Adipose tissue (tissue), 3 donors: ENCODE results near the gene SP1. TPM values are rescaled to one million over a fixed set of nuclear protein-coding genes. Genes with fewer than 3 reads are reported as not detected.
A peak's percentile ranks its signal among the peaks of the same experiment; 100 is the strongest.
"Not testable (repeated sequence)": the region's sequence is repeated elsewhere in the genome, so short reads cannot be mapped to it uniquely, and the experiment has no call there.

ENCODE experiments used
- H3K27ac ChIP-seq: one replicate; pipeline ENCODE4 v1.5.1; 2013; ENCODE audit warnings: low read depth, low read length
- whole genome bisulfite sequencing, 3 donors: extraction: QIAGEN DNeasy Blood & Tissue Kit; methylation state at CpG; one replicate each; pipeline ENCODE4 v1.1.7; 2013; 5-methylcytosine and 5-hydroxymethylcytosine counted together
- polyA plus RNA-seq, 3 donors: library from polyadenylated mRNA; stranded (reverse); fragments of 200-250 nt; gene quantifications; one replicate each; pipeline ENCODE4 v1.2.3, GENCODE V29; 2013
- donor health status: healthy with polysubstance abuse.
- donor health status: Bipolar disorder and iron deficiency.
- donor health status: healthy.

SP1 gene
- polyA plus RNA-seq, 3 donors: 13.5 to 24.2 (median 14.6) TPM

DNA sequence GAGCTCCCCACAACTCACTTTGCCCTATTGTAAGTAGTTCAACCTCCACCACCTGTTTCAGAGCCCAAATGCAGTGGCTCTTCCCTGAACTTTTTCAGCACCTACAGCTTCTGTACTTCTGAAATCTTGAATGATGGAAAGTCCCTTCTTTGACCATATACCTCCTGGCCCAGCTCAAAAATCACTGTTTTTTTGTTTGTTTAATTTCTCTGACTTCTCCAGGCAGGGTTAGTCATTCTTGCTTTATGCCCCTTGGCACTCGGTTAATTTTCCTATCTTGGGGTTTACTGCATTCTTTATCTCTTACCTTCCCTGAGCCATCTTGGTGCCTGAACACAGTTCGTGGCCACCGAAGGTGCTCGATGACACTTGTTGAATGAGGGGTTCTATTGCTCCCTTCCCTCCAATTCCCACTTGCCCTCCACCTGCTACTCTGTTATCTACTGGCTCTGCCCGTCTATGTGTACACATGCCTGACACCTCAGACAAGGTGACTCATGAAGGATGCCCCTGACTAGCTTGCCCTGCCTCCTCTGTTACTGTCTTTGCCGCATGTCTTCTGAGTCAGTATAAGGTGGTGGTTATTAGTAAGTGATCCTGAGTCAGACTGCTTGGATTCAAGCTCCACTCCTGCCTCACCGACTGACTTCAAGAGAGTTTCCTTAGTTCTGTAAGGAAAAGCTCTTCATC is 48.1 kb downstream of the SP1 start:
- WGBS, 3 donors: 66 to 87% (median 86%) methylated on average over 7 of the region's 7 CpGs
- H3K27ac ChIP-seq: no peak overlapping the region

DNA sequence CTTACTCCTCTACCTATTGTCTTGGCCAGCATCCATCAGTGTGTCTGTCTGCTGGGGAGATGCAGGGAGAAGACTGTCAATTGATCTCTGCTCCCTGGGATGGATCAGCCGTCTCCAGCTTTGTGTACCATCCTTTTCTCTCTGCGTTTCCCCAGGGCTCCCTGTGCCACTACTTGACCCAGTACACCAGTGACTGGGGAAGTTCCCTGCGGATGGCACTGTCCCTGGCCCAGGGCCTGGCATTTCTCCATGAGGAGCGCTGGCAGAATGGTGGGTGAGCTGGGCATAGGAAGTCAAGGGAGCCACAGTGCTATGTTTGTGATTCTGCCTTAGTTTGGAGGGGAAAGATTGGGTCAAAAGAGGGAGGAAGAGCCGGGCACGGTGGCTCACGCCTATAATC is 48.8 kb downstream of the SP1 start:
- WGBS, 3 donors: 91 to 93% (median 92%) methylated on average over 7 of the region's 7 CpGs
- H3K27ac ChIP-seq: no peak overlapping the region

DNA sequence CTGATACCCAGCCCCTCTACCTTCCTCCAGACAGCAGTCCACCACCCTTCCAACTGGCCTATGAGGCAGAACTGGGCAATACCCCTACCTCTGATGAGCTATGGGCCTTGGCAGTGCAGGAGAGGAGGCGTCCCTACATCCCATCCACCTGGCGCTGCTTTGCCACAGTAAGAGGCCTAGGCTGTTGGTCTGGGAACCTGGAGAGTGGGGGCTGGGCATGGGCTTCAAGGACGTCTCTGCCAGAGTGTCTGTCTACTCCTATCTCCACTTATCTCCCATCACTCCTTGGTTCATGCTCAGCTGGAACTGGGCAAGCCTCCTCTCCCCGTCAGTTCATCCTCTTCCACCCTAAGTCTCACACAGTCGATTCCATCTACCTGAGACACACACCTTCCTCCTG is 50.1 kb downstream of the SP1 start:
- WGBS, 3 donors: 80 to 93% (median 82%) methylated on average over 5 of the region's 5 CpGs
- no peak overlapping the region for H3K27ac ChIP-seq

DNA sequence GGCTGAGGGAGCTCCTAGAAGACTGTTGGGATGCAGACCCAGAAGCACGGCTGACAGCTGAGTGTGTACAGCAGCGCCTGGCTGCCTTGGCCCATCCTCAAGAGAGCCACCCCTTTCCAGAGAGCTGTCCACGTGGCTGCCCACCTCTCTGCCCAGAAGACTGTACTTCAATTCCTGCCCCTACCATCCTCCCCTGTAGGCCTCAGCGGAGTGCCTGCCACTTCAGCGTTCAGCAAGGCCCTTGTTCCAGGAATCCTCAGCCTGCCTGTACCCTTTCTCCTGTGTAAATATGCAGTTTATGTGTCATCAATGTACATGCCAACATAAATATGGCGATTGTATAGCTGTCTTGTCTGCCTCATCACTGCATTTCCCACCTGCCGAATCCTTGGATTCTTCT is 51.2 kb downstream of the SP1 start:
- H3K27ac ChIP-seq: no peak overlapping the region
- 79 to 87% (median 87%) methylated on average over 7 of the region's 7 CpGs for WGBS, 3 donors

DNA sequence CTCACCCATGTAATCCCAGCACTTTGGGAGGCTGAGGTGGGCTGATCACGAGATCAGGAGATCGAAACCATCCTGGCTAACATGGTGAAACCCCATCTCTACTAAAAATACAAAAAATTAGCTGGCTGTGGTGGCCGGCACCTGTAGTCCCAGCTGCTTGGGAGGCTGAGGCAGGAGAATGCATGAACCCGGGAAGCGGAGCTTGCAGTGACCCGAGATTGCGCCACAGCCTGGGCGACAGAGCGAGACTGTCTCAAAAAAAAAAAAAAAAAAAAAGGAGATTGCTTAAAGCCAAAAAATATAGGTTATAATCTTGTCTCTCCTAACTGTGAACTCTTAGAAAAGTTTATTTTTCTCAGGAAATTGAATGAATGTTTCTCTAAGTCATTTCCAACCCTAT is 55.4 kb downstream of the SP1 start:
- 74 to 94% (median 80%) methylated on average over 9 of the region's 9 CpGs for WGBS, 3 donors
- not testable (repeated sequence) for H3K27ac ChIP-seq

DNA sequence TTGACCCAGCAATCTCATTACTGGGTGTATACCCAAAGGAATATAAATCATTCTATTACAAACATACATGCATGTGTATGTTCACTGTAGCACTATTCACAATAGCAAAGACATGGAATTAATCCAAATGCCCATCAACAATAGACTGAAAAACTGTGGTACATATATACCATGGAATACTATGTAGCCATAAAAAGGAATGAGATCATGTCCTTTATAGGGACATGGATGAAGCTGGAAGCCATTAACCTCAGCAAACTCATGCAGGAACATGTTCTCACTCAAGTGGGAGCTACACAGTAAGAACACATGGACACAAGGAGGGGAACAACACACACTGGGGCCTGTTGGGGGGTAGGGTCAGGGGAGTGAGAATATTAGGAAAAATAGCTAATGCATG is 59.6 kb downstream of the SP1 start:
- H3K27ac ChIP-seq: not testable (repeated sequence)

DNA sequence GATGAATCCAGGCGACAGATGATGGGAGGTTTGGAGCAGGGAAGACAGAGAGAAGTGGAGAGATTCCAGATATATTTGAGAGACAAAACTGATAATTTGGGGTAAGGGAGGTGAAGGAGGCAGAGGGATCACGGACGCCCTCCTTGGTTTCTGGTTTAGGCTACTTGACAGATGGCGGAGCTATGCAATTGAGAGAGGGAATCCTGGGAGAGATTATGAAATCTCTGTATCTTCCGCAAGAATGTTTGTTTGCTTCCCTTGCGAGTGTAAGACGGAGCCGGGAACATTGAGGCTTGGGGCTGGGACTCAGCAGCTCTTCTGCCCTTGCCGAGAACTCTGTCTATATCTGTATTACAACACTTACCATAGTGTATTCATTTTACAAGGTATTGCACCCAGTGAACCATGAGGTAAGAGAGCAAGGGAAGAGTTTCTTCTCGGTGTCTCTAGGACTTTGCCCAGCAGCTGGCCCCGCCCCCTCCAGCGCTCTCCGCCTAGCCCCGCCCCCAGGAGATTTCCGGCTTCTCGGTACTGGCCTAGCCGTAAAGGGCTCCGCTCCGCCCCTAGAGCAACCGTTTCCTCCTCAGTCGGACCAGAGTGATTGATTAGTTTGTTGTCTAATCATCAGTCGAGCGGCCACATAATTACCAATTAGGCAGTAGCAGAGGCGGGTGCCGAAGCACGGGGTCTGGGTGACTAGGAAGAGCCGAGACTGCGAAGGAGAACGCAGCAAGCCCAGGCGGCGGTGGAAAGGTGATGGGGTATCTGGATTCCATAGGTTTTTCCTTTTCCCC is 61.3 kb downstream of the SP1 start, which contains the start of gene PRR13:
Gene PRR13 (plus strand): TSS at position 695 of the 794 bp plus-strand sequence. CDS start 981 bp downstream, outside the sequence.
- 0 to 1% (median 1%) methylated on average over 31 of the region's 31 CpGs for WGBS, 3 donors
- H3K27ac ChIP-seq: peak within 1 kb of the TSS; percentile 69

DNA sequence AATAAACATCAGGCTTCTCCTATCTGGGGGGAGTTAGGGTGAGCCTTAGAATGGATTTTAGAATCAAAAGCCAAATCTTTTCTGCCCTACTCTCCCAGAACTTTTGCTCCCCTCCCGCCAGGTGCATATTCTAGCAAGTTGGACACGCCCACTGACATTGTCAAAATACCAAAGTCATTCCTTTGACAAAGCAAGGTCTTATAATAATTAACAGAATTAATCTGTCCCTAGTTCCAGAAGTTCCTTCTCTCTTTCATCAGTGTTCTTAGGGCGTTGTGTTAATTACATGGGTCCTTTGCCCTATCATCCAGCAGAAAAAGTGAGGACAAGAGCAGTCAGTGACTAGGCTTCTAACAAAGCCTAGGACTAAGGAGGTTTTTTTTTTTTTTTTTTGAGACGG is 64.0 kb downstream of the SP1 start:
- 74 to 97% (median 88%) methylated on average over 3 to 4 of the region's 4 CpGs for WGBS, 3 donors
- no peak overlapping the region for H3K27ac ChIP-seq

DNA sequence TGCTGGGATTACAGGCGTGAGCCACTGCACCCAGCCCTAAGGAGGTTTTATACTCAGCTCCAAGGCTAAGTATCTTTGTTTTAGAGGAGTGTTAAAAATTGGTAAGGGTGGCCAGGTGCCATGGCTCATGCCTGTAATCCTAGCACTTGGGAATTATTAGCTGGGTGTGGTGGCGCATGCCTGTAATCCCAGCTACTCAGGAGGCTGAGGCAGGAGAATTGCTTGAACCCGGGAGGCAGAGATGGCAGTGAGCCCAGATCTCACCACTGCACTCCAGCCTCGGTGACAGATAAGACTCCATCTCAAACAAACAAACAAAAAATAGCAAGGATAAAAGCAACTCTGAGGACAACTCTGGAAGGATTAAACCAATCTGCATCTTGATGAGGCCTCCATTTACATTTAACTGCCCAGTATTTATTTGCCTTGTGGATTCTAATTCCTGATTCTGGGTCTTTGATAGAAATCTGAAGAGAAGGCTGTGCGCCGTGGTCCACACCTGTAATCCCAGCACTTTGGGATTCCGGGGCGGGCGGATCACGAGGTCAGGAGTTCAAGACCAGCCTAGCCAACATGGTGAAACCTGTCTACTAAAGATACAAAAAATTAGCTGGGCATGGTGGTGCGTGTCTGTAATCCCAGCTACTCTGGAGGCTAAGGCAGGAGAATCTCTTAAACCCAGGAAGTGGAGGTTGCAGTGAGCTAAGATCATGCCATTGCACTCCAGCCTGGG is 64.8 kb downstream of the SP1 start:
- 80 to 91% (median 90%) methylated on average over 11 of the region's 11 CpGs for WGBS, 3 donors
- not testable (repeated sequence) for H3K27ac ChIP-seq

DNA sequence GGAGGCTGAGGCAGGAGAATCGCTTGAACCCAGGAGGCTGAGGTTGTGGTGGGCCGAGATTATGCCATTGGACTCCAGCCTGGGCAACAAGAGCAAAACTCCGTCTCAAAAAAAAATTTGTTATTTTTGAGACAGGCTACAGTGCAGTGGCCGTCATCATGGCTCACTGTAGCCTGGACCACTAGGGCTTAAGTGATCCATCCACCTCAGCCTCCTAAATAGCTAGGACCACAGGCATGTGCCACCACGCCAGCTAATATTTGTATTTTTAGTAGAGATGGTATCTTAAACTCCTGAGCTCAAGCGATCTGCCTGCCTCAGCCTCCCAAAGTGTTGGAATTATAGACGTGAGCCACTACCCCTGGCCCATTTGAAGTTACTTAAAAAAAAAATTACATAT is 71.0 kb downstream of the SP1 start:
- 84 to 94% (median 89%) methylated on average over 7 of the region's 7 CpGs for WGBS, 3 donors
- H3K27ac ChIP-seq: no peak overlapping the region

DNA sequence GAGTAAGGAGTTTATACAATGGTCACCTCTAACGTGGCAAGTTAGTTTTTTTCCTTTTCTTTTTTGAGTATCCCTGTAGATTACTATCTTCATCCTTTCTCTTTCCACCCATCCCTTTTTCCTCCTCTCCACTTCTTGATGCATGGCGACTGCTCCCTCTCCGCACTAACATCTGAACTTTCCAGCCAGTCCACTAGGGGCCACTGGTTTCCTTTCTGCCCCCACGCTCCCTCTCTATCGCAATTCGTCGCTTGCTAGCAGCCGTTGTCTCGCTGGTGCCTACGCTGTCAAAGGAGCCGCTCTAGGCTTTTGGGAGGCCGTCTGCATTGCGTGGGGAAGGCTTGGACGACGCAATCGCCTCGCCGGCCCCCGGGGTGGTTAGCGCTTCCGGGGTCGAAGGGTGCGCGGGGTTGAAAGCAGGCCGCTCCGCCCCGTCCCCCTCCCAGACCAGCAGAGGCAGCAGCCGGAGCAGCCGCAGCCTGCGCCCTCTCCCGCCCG is 71.7 kb downstream of the SP1 start, which contains the start of gene PCBP2:
Gene PCBP2 (plus strand): TSS at position 442 of the 498 bp plus-strand sequence. CDS start 2,699 bp downstream, outside the sequence.
- WGBS, 3 donors: 0 to 1% (median 1%) methylated on average over 24 to 30 of the region's 32 CpGs
- peak within 1 kb of the TSS; percentile 81 for H3K27ac ChIP-seq

DNA sequence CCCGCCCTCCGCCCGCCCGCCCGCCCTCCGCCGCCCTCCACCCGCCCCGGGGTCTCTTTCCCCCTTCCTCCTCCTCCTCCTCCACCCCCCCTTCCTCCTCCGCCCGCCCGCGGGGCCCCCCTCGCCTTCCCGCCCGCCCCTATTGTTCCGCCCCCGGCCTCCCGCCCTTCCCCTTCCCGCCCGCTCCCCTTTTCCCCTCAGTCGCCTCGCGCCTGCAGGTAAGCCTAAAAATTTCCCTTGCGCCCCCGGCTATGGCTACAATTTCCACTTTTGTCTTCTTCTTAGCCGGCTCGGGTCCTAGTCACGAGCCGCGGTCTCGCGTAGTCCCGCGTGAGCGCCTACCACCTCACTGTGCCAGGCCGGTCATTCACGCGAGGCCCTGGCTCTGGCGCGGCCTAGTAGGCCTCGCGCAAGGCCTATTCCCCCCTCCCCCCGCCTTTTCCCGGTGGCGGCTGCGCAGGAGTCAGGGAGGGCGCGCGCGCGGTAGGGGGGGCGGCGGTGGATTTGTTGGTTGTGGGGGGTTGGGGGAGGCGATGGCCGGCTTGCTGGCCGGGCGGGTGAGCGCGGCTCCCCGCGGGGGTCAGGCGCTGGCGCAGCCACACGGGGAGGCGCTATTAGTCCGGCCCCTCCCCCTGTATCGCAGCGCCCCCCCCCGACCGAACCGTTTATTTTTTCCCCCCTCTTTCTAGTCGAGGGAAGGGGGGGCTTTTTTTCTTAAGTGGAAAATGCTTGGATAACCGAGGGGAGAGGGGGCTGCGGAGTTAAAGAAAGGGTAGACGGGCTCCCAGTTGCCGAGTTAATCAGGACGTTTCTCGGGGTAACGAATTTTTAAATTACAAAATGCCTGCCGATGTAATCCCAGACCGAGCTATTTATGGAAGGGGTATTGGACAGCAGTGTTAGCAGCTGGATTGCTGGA is 72.4 kb downstream of the SP1 start:
- 0 to 1% (median 0%) methylated on average over 51 to 64 of the region's 82 CpGs for WGBS, 3 donors
- H3K27ac ChIP-seq: peak overlapping the region; percentile 81

DNA sequence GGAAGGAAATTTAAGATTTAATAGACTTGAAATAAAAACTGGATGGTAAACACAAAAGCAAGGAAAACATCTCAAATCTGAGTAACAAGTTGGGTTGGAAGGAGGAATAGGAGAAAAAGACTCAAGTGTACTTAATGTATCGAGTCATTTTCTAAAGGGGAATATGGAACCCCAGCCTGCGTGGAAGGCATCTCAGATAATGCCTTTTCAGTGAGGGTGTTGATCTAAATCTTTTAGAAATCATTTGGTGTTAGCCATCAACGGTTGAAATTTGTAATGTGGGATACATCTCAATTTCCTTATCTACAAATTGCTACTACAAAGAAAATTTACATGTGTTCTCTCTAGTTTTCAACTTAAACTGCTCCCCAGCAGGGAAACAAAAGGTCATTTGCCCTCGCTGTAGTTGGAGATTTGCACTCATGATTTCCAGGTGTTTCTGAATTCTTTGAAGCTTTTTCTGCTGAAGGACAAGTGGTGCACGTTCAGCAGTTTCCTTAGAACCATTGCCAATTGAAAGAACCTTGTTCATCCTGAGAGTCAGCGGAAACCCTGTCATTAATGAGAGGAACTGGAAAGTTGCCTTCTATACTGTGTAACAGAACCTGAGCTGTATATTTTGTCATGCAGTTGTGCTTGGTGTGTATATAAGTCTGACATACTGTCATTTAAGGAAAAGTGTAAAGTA is 74.1 kb downstream of the SP1 start:
- 12 to 42% (median 38%) methylated on average over 6 of the region's 6 CpGs for WGBS, 3 donors
- H3K27ac ChIP-seq: no peak overlapping the region

DNA sequence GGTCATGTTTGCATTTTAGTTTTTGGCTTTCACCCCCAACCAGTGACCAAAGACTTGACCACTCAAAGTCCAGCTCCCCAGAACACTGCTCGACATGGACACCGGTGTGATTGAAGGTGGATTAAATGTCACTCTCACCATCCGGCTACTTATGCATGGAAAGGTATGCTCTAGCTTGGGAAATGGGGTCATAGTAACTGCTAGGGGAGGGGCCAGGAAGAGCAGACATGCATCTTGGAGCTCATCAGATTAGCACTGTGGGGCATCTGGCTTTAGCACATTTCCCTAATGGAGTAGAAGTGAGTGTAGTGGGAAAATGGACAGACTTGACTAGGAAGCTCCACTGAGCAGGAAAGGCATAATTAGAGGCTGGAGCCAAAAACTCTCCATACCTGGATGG is 74.7 kb downstream of the SP1 start:
- WGBS, 3 donors: 36 to 71% (median 60%) methylated on average over 3 of the region's 3 CpGs
- H3K27ac ChIP-seq: no peak overlapping the region

DNA sequence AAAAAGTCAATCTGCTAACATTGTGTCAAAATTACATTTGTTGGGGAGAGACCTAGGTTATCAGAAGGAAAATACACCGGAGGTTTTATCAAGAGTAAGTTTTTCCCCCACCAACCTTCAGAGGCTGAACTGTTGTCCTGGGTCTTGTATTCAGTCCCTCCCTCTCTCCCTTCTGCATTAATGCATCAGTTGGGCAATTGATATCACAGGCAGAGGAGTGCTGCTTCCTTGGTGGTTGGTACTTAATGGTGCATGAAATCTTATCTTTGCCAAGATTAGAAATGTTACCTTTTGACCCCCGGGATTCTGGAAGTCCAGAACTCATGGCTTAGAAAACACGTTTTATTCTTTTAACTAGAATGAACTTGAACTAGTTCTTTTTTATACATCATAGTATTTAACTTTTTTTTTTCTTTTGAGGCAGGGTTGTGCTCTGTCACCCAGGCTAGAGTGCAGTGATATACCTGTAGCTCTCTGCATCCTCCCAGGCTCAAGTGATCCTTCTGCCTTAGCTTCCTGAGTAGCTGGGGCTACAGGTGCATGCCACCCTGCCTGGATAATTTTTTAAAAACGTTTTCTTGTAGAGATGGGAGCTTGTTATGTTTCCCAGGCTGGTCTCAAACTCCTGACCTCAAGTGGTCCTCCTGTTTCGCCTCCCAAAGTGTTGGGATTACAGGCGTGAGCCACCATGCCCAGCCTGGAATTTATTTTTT is 76.8 kb downstream of the SP1 start:
- no peak overlapping the region for H3K27ac ChIP-seq
- 56 to 78% (median 75%) methylated on average over 6 of the region's 6 CpGs for WGBS, 3 donors

DNA sequence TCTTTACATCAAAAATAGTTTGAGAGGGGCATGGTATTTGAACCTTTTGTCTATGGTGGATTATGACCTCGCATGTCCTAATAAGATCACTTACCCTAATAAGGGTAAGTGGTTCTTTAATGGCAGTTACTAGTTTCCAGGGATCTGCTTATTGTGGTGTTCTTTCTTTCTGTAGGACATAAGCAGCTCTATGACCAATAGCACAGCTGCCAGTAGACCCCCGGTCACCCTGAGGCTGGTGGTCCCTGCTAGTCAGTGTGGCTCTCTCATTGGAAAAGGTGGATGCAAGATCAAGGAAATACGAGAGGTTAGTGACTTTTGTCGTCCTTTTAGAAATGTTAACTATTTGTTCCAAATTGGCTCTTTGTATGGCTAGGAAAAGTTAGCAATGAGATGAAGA is 79.1 kb downstream of the SP1 start:
- H3K27ac ChIP-seq: no peak overlapping the region
- 68 to 72% (median 69%) methylated on average over 4 of the region's 4 CpGs for WGBS, 3 donors

DNA sequence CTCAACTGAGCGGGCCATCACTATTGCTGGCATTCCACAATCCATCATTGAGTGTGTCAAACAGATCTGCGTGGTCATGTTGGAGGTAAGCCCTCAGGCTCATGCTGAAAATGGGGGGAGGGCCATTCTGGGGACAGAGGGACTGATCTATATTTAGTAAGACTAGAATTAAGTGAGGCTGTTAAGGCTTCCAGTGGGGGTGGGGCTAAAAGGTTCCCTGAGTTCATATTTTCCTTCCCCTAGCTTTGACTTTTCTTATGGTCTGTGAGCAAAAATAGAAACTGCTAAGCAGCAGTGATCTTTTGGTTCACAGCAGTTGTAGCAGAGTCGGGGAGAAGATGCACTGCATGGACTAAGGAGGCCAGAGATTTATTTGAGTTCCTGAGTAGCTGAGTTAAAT is 81.1 kb downstream of the SP1 start:
- no peak overlapping the region for H3K27ac ChIP-seq
- WGBS, 3 donors: 73 to 81% (median 80%) methylated on average over 3 of the region's 3 CpGs
